Measurements from ENCODE around the gene LMF2. TPM values are rescaled to one million over a fixed set of nuclear protein-coding genes. Genes with fewer than 3 reads are reported as not detected.

The LMF2 gene
- total RNA-seq, 1 donor from 2014 or later, result 57.0 TPM

- no peak overlapping the region for H3K27ac ChIP-seq
- peaks cover 0 to 59% of the 10 kb centered on the region in 2 donors for H3K36me3 ChIP-seq
- H3K9me3 ChIP-seq, result no peaks in the 10 kb centered on the region
- no peak for DNase-seq (ENCODE audit: extremely low spot score in 2 of 2)
- H3K4me3 ChIP-seq, result no peak overlapping the region
- no peaks in the 10 kb centered on the region for H3K27me3 ChIP-seq
- intact Hi-C loops (cut with DNase I), result no loop called here
- H3K4me1 ChIP-seq, result no peaks in the 10 kb centered on the region
- TF ChIP-seq POLR2A (IDR thresholded peaks at IDR 0.05), result no peak
Measured at GRCh38 chr22:50517495-50518260, 10.2 kb upstream of the LMF2 start.

- Histone ChIP-seq H3K27me3 (no peaks in the 10 kb centered on the region), H3K27ac (no peak overlapping the region), H3K4me1 (no peaks in the 10 kb centered on the region), H3K4me3 (no peak overlapping the region), H3K36me3 (peaks cover 0 to 51% of the 10 kb centered on the region in 2 donors), H3K9me3 (no peaks in the 10 kb centered on the region)
- intact Hi-C loops (cut with DNase I), result no loop called here
- DNase-seq (ENCODE audit: extremely low spot score in 2 of 2), result no peak
- TF ChIP-seq POLR2AphosphoS5 (IDR thresholded peaks at IDR 0.05; ENCODE audit: insufficient read depth in 1 of 2, low read depth in 1 of 2) (no peak), POLR2A (IDR thresholded peaks at IDR 0.05) (no peak), CTCF (IDR thresholded peaks at IDR 0.05) (no peak)
Measured at GRCh38 chr22:50516891-50517290, 9.4 kb upstream of the LMF2 start.

GRCh38 chr22:50516068-50516467 is 8.6 kb upstream of the LMF2 start:
- no peaks in the 10 kb centered on the region for H3K4me1 ChIP-seq
- TF ChIP-seq POLR2AphosphoS5 (IDR thresholded peaks at IDR 0.05; ENCODE audit: insufficient read depth in 1 of 2, low read depth in 1 of 2) (no peak), CTCF (IDR thresholded peaks at IDR 0.05) (no peak), POLR2A (IDR thresholded peaks at IDR 0.05) (no peak)
- H3K27me3 ChIP-seq, result no peaks in the 10 kb centered on the region
- intact Hi-C loops (cut with DNase I), result no loop called here
- no peak for DNase-seq (ENCODE audit: extremely low spot score in 2 of 2)
- H3K36me3 ChIP-seq, result peaks cover 0 to 43% of the 10 kb centered on the region in 2 donors
- no peak overlapping the region for H3K27ac ChIP-seq
- no peaks in the 10 kb centered on the region for H3K9me3 ChIP-seq
- no peak overlapping the region for H3K4me3 ChIP-seq

- no peak overlapping the region for H3K27ac ChIP-seq
- DNase-seq (ENCODE audit: extremely low spot score in 2 of 2), result no peak
- H3K4me1 ChIP-seq, result peaks cover 16% of the 10 kb centered on the region
- H3K4me3 ChIP-seq, result no peak overlapping the region
- intact Hi-C loops (cut with DNase I), result no loop called here
- peaks cover 0 to 16% of the 10 kb centered on the region in 2 donors for H3K36me3 ChIP-seq
- TF ChIP-seq POLR2AphosphoS5 (IDR thresholded peaks at IDR 0.05; ENCODE audit: insufficient read depth in 1 of 2, low read depth in 1 of 2) (no peak), CTCF (IDR thresholded peaks at IDR 0.05) (no peak), POLR2A (IDR thresholded peaks at IDR 0.05) (no peak)
- H3K27me3 ChIP-seq, result no peaks in the 10 kb centered on the region
- H3K9me3 ChIP-seq, result no peaks in the 10 kb centered on the region
Measured at GRCh38 chr22:50513175-50513574, 5.7 kb upstream of the LMF2 start.

- peaks cover 0 to 19% of the 10 kb centered on the region in 2 donors for H3K36me3 ChIP-seq
- H3K27ac ChIP-seq, result peak overlapping the region; percentile 79
- peaks cover 49% of the 10 kb centered on the region for H3K4me1 ChIP-seq
- peak overlapping the region; percentile 65 to 76 for H3K4me3 ChIP-seq
- no peak for TF ChIP-seq POLR2A (IDR thresholded peaks at IDR 0.05)
- TF ChIP-seq CTCF (IDR thresholded peaks at IDR 0.05), result no peak
- TF ChIP-seq POLR2AphosphoS5 (IDR thresholded peaks at IDR 0.05; ENCODE audit: insufficient read depth in 1 of 2, low read depth in 1 of 2), result no peak
- H3K27me3 ChIP-seq, result no peaks in the 10 kb centered on the region
- no peak for DNase-seq (ENCODE audit: extremely low spot score in 2 of 2)
- intact Hi-C loops (cut with DNase I), result loop anchor here (5.0 kb wide), 1 partner anchor 572 kb away; no protein-coding TSS in a partner anchor
- H3K9me3 ChIP-seq, result no peaks in the 10 kb centered on the region
Measured at GRCh38 chr22:50508897-50509296, 1.4 kb upstream of the LMF2 start.
